H1 (cell line): ENCODE results near the gene LRRC14B. TPM values are rescaled to one million over a fixed set of nuclear protein-coding genes. Genes with fewer than 3 reads are reported as not detected.

Source experiments
- BACH1 ChIP-seq: IDR thresholded peaks from 2 replicates; pipeline ENCODE4 v1.6.1; 2012; ENCODE audit warnings: low read length, improper control_type of control experiment
- CBX8 ChIP-seq: fragments of 300-800, 300-1000 bp; sonication (generic); IDR thresholded peaks from 2 replicates; pipeline ENCODE4 v1.7.1; 2016; ENCODE audit warnings: low read depth, low read length, borderline replicate concordance
- CTBP2 ChIP-seq: IDR thresholded peaks from 2 replicates; pipeline ENCODE4 v1.7.0; 2011; ENCODE audit warnings: borderline replicate concordance, mild to moderate bottlenecking, moderate library complexity, mixed read lengths, low read length; ENCODE audit not compliant: insufficient read depth, insufficient read length
- KDM5A ChIP-seq: fragments of 200-600 bp; IDR thresholded peaks from 2 replicates; pipeline ENCODE4 v1.7.1; 2012; ENCODE audit warnings: mild to moderate bottlenecking, low read length, inconsistent platforms, mixed read lengths
- TCF12 ChIP-seq: IDR thresholded peaks from 2 replicates; pipeline ENCODE4 v1.6.1; 2011; ENCODE audit warnings: low read depth, mild to moderate bottlenecking, low read length
- ZNF274 ChIP-seq: IDR thresholded peaks from 2 replicates; pipeline ENCODE4 v1.7.0; 2012; ENCODE audit warnings: low read length, borderline replicate concordance; ENCODE audit errors: extremely low read depth
- polyA plus RNA-seq, 7 experiments: library from polyadenylated mRNA; depleted of rRNA in 3 of 7; stranded (reverse) in 5 of 7; unstranded in 2 of 7; fragments of >200 nt in 5 of 7; fragments of 200-250 nt in 2 of 7; gene quantifications; 1 replicate in 5 of 7; 2 replicates in 1 of 7; 4 replicates in 1 of 7; pipeline versions ENCODE4 v1.2.1 to v1.2.3, GENCODE V29; 2011 to 2013; ENCODE audit warnings: missing spikeins in 2 of 7, mixed read lengths in 2 of 7
- total RNA-seq: library from RNA; stranded (reverse); fragmentation: NEBNext Ultra II Directional; extraction: Animal tissue kit (Norgen Biotek cat#: 25700); gene quantifications from 2 replicates; pipeline ENCODE4 v1.2.1, GENCODE V29; 2021

Gene LRRC14B
- total and polyA plus RNA-seq, 2 of the 8 experiments (the other 6 are each of a cell fraction or from before 2014, with no cell fraction given), result not detected

DNA sequence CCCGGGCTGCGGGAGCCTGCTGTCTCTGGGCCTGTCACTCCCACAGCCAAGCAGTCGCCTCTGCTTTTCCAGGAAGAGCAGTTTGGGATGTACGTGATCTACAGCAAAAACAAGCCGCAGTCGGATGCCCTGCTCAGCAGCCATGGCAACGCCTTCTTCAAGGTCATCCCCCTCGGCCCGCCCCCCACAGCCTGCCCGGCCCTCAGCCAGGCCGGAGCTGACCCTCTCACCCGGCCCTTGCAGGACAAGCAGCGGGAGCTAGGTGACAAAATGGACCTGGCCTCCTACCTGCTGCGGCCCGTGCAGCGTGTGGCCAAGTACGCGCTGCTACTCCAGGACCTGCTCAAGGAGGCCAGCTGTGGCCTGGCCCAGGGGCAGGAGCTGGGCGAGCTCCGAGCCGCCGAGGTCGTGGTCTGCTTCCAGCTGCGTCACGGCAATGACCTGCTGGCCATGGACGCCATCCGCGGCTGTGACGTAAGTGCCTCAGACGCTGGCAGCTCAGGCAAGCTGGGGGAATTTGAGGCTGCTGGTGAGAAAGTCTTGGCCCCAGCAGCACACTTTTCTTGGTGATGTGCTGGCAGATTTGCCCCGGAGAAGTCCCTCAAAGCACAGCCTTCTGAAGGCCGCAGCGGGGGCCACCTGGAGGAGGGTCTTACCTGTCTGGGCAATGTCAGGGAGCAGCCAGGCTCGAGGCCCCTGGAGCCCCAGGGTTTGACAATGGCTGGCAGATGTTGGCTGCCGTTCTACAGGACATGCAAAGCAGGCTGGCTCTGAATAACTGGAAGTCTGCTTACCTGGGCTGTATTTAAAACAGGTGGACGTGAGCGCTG is 20.1 kb upstream of the LRRC14B start (continued):
- TF ChIP-seq TCF12 (no peak), ZNF274 (no peak), CTBP2 (no peak), BACH1 (no peak), CBX8 (no peak), KDM5A (no peak)
